GM03348 (cell line): ENCODE data around the gene MYF5.

Experiments used
- DNase-seq: peaks from one replicate; pipeline ENCODE4 v3.0.0; 2012; ENCODE audit warnings: low spot score

MYF5 gene

GRCh38 chr12:80766210-80766609, 49.5 kb downstream of the MYF5 start:
- no peak for DNase-seq

GRCh38 chr12:80766897-80767296, 50.2 kb downstream of the MYF5 start:
- no peak for DNase-seq
